ENCODE measurements around the gene SNX33. TPM values are rescaled to one million over a fixed set of nuclear protein-coding genes. Genes with fewer than 3 reads are reported as not detected.
A peak's percentile ranks its signal among the peaks of the same experiment; 100 is the strongest.
"Not testable (repeated sequence)": the region's sequence is repeated elsewhere in the genome, so short reads cannot be mapped to it uniquely, and the experiment has no call there.

SNX33 gene
- total and polyA plus RNA-seq, 2 experiments from 2014 or later, result 13.1 to 22.9 TPM

DNA sequence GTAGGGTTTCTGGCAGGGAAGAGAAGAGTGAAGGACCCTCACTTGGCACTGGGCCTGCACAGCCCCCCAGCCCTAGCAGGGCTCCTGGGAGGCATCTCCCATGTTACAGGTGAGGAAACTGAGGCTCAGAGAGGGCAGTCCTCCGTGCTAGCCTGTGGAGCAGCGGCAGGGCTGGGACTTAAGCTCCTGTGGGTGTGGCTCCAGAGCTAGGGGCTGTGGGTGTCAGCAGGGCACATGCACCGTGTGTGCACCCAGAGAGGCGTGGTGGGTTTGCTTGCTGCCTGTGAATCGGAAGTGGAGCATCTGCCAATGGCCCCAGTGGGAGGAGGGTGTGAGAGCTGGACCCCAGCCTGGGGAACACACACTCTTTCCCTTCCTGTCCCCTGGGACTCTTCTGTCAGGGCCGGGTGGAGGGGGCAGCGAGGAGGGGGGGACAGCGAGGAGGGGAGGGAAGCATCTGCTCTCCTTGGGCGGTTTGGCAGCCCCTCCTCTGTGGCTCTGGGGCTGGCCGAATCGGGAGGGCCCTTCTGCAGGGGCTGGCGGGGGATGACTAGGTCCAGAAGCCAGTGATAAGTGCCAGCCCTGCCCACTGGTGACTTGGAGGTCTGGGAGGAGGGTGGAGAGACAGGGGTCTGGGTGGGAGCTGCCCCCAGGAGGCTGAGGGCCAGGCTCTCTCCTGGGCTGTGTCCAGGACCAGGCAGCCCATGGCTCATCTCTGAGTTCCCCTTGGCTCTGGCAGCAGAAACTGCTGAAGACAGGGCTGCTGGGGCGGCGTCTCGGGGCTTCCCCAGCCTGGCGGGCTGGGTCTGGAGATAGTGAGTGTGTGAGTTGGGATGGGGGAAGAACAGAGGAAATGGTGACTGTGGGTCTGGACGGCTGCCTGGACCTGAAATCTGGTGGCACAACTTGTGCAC is 52.5 kb downstream of the SNX33 start:
- H3K36me3 ChIP-seq (ENCODE audit: low read depth); H2AFZ ChIP-seq; H3K9me3 ChIP-seq (ENCODE audit: low read depth); H3K27me3 ChIP-seq (replicated peaks; ENCODE audit: insufficient read depth); H3F3A ChIP-seq (ENCODE audit: insufficient read depth); H3K9me2 ChIP-seq (ENCODE audit: insufficient read depth); H3K79me2 ChIP-seq (ENCODE audit: insufficient read depth); H3K4me3 ChIP-seq; H4K20me1 ChIP-seq (ENCODE audit: insufficient read depth): not testable (repeated sequence)
- peak overlapping the region; percentile 59 for H3K9ac ChIP-seq
- H3K4me1 ChIP-seq (ENCODE audit: insufficient read depth), result peaks cover 22% of the 10 kb centered on the region
- 6 to 24% methylated on average over 4 to 15 of the region's 17 CpGs for WGBS, 2 experiments (ENCODE audit: low coverage in 1 of 2, low lambda C conversion rate in 2 of 2, missing lambda C conversion rate in 2 of 2)
- H3K4me2 ChIP-seq (ENCODE audit: unreplicated experiment), result peak overlapping the region; percentile 26
- H3K27ac ChIP-seq, result peak overlapping the region; percentile 47
- peak; percentile 94 for DNase-seq
- in situ Hi-C loops (cut with MboI), result loop anchor here (10.0 kb wide), 1 partner anchor 95 kb away; no protein-coding TSS in a partner anchor

DNA sequence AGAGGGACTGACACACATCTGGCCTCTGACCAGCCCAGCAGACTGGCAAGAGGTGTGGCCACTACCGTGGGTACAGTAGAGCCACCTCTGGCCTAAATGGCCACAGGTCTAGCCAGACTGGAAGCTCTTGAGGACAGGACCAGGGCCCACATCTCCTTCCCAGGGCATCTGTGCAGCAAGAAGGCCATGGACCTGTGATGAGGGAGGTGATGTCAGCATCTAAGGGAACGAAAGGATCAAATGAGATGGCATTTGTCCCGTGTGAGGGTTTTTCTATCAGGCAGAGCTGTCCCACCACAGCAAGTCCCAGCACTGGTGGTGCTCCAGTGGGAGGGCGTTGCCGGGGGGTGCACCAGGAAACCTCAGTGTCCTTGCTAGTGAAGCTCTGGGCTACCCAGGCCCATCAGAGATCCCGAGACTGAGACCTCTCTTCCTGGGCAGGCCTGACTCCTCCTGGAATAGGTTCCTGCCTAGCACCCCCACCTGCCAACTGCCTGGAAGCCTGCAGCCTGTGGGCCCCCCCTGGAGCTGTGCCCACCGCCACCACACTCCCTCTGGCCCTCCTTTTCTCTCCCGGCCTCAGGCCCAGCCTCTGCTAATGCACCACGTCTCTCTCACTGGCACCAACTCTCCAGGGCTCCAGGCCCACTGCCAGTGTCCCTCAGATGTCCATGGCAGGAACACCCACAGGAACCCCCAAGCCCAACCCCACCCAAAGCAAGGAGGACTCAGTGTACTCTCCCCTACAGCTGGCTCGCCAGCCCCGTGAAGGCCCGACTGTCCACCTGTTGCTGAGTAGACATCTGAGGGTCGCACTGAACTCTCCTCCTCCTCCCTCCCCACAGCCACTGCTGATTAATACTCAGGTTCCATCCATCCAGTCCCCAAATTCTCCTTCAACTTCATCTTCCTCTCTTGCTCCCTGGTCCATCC is 53.6 kb downstream of the SNX33 start:
- H3K36me3 ChIP-seq (ENCODE audit: low read depth); H3F3A ChIP-seq (ENCODE audit: insufficient read depth); H3K27me3 ChIP-seq (replicated peaks; ENCODE audit: insufficient read depth); H3K9ac ChIP-seq; H3K9me2 ChIP-seq (ENCODE audit: insufficient read depth); H2AFZ ChIP-seq; H4K20me1 ChIP-seq (ENCODE audit: insufficient read depth); H3K9me3 ChIP-seq (ENCODE audit: low read depth); in situ Hi-C loops (cut with MboI); H3K4me3 ChIP-seq; H3K79me2 ChIP-seq (ENCODE audit: insufficient read depth): not testable (repeated sequence)
- peak overlapping the region; percentile 47; the same call in 1 of the 2 replicates for H3K27ac ChIP-seq
- peak overlapping the region; percentile 26 for H3K4me2 ChIP-seq (ENCODE audit: unreplicated experiment)
- peaks cover 22% of the 10 kb centered on the region for H3K4me1 ChIP-seq (ENCODE audit: insufficient read depth)
- peak; percentile 18 for DNase-seq
- WGBS, 2 experiments (ENCODE audit: low coverage in 1 of 2, low lambda C conversion rate in 2 of 2, missing lambda C conversion rate in 2 of 2), result 78 to 81% methylated on average over 11 to 13 of the region's 13 CpGs

DNA sequence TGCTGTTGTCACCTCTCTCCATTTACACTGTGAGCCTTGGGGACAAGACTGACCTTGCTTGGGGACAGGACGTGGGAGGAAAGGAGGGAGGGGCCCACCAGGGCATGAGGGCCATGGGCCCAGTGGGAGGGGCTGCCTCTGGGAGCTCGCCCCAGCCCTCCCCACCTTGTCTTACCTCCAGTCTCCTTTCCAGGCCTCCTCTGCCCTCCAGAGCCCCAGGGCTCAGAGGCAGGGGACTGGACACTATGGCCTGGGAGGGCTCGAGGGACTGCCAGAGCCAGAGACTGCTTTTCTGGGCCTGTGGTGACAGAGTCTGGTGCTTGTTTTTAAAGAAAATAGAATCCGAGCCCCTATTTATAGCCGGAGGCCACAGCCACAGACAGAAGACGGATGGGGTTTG is 54.7 kb downstream of the SNX33 start:
- Histone ChIP-seq H2AFZ (no peak overlapping the region), H3K4me3 (no peak overlapping the region), H3K79me2 (ENCODE audit: insufficient read depth) (no peaks in the 10 kb centered on the region), H3K27me3 (replicated peaks; ENCODE audit: insufficient read depth) (no peaks in the 10 kb centered on the region), H3K9ac (no peak overlapping the region), H3K9me3 (ENCODE audit: low read depth) (no peaks in the 10 kb centered on the region), H3K27ac (no peak overlapping the region), H3F3A (ENCODE audit: insufficient read depth) (no peaks in the 10 kb centered on the region), H3K4me1 (ENCODE audit: insufficient read depth) (peaks cover 22% of the 10 kb centered on the region), H4K20me1 (ENCODE audit: insufficient read depth) (no peaks in the 10 kb centered on the region), H3K36me3 (ENCODE audit: low read depth) (no peaks in the 10 kb centered on the region), H3K9me2 (ENCODE audit: insufficient read depth) (no peaks in the 10 kb centered on the region), H3K4me2 (ENCODE audit: unreplicated experiment) (no peak overlapping the region)
- no peak for DNase-seq
- in situ Hi-C loops (cut with MboI), result no loop called here
- TF ChIP-seq EZH2 (IDR thresholded peaks at IDR 0.05; ENCODE audit: insufficient read depth, poor library complexity, severe bottlenecking) (no peak), EZH2phosphoT487 (IDR thresholded peaks at IDR 0.05; ENCODE audit: insufficient read depth, low read depth) (no peak)
- 96 to 98% methylated on average over 5 to 6 of the region's 6 CpGs for WGBS, 2 experiments (ENCODE audit: low coverage in 1 of 2, low lambda C conversion rate in 2 of 2, missing lambda C conversion rate in 2 of 2)

- H4K20me1 ChIP-seq (ENCODE audit: insufficient read depth); H2AFZ ChIP-seq; H3K79me2 ChIP-seq (ENCODE audit: insufficient read depth); H3K9me2 ChIP-seq (ENCODE audit: insufficient read depth); in situ Hi-C loops (cut with MboI); DNase-seq; H3K4me3 ChIP-seq; H3K27me3 ChIP-seq (replicated peaks; ENCODE audit: insufficient read depth); H3K36me3 ChIP-seq (ENCODE audit: low read depth); H3K9me3 ChIP-seq (ENCODE audit: low read depth); H3F3A ChIP-seq (ENCODE audit: insufficient read depth); H3K4me2 ChIP-seq (ENCODE audit: unreplicated experiment): not testable (repeated sequence)
- H3K27ac ChIP-seq, result peak overlapping the region; percentile 46; the same call in 1 of the 2 replicates
- H3K4me1 ChIP-seq (ENCODE audit: insufficient read depth), result peaks cover 22% of the 10 kb centered on the region
- H3K9ac ChIP-seq, result peak overlapping the region; percentile 62; the same call in 1 of the 2 replicates
- 15 to 32% methylated on average over 9 of the region's 18 CpGs for WGBS, 2 experiments (ENCODE audit: low coverage in 1 of 2, low lambda C conversion rate in 2 of 2, missing lambda C conversion rate in 2 of 2)
These were observed 55.9 kb downstream of the SNX33 start for GRCh38 chr15:75703440-75704262.

Measured in GM23248 (cell line).